GM23338 (cell line): ENCODE data around the gene RIPPLY1. TPM values are rescaled to one million over a fixed set of nuclear protein-coding genes. Genes with fewer than 3 reads are reported as not detected.

ENCODE experiments used
- ATAC-seq: fragments of 200-7000 bp; cut with Tn5 transposase; 3 replicates; pipeline ENCODE4 v1.9.1; 2020
- DNase-seq: peaks from one replicate; pipeline ENCODE4 v3.0.0-alpha.2; 2015; ENCODE audit warnings: low spot score
- H2AFZ ChIP-seq: fragments of 200-600 bp; sonication (generic); 2 replicates; pipeline ENCODE4 v1.8.0; 2016; ENCODE audit warnings: antibody characterized with exemption, mild to moderate bottlenecking, moderate library complexity
- H3F3A ChIP-seq: fragments of 200-600 bp; sonication (generic); replicated peaks from 2 replicates; pipeline ENCODE4 v1.8.0; 2017; ENCODE audit warnings: antibody characterized with exemption, mixed run types, low read depth
- H3K27ac ChIP-seq: fragments of 200-600 bp; sonication (generic); 2 replicates; pipeline ENCODE4 v1.6.1; 2016; ENCODE audit warnings: low read depth
- H3K27me3 ChIP-seq: fragments of 200-600 bp; sonication (generic); 2 replicates; pipeline ENCODE4 v1.8.0; 2016; ENCODE audit warnings: mild to moderate bottlenecking, mixed run types, moderate library complexity; ENCODE audit not compliant: insufficient read depth
- H3K36me3 ChIP-seq: fragments of 200-600 bp; sonication (generic); 2 replicates; pipeline ENCODE4 v1.8.0; 2016; ENCODE audit warnings: mild to moderate bottlenecking; ENCODE audit not compliant: insufficient read depth
- H3K4me1 ChIP-seq: fragments of 200-600 bp; sonication (generic); 2 replicates; pipeline ENCODE4 v1.8.0; 2016; ENCODE audit warnings: mild to moderate bottlenecking, moderate library complexity; ENCODE audit not compliant: insufficient read depth
- H3K4me2 ChIP-seq: fragments of 200-600 bp; sonication (generic); 2 replicates; pipeline ENCODE4 v1.7.1; 2017; ENCODE audit warnings: mixed run types
- H3K4me3 ChIP-seq: fragments of 200-600 bp; sonication (generic); 2 replicates; pipeline ENCODE4 v1.6.1; 2016; ENCODE audit warnings: mixed run types
- H3K79me2 ChIP-seq: fragments of 200-600 bp; sonication (generic); replicated peaks from 2 replicates; pipeline ENCODE4 v1.8.0; 2017; ENCODE audit warnings: mild to moderate bottlenecking; ENCODE audit not compliant: insufficient read depth
- H3K9me2 ChIP-seq: fragments of 200-600 bp; sonication (generic); 2 replicates; pipeline ENCODE4 v1.8.0; 2017; ENCODE audit not compliant: insufficient read depth
- H4K20me1 ChIP-seq: fragments of 200-600 bp; sonication (generic); replicated peaks from 2 replicates; pipeline ENCODE4 v1.8.0; 2017; ENCODE audit warnings: mild to moderate bottlenecking; ENCODE audit not compliant: insufficient read depth
- H3K27ac Mint-ChIP-seq: 2 replicates; pipeline ENCODE4 v1.8.0; 2020; ENCODE audit warnings: inconsistent platforms, mild to moderate bottlenecking, moderate library complexity, mixed read lengths
- H3K27me3 Mint-ChIP-seq: 3 replicates; pipeline ENCODE4 v1.8.0; 2022; ENCODE audit warnings: low read depth, mild to moderate bottlenecking, moderate library complexity, mixed read lengths, inconsistent platforms; ENCODE audit not compliant: insufficient read depth, poor library complexity
- H3K36me3 Mint-ChIP-seq: 3 replicates; pipeline ENCODE4 v1.8.0; 2021; ENCODE audit warnings: low read depth, mild to moderate bottlenecking, inconsistent platforms, moderate library complexity, mixed read lengths
- H3K4me1 Mint-ChIP-seq: 3 replicates; pipeline ENCODE4 v1.8.0; 2020; ENCODE audit warnings: mild to moderate bottlenecking, inconsistent platforms, mixed read lengths
- H3K4me3 Mint-ChIP-seq: 3 replicates; pipeline ENCODE4 v1.8.0; 2021; ENCODE audit warnings: moderate library complexity, mild to moderate bottlenecking, inconsistent platforms, mixed read lengths
- H3K9me3 Mint-ChIP-seq: 3 replicates; pipeline ENCODE4 v1.8.0; 2020; ENCODE audit warnings: moderate library complexity, mild to moderate bottlenecking, inconsistent platforms, mixed read lengths
- CREB1 ChIP-seq: fragments of 250-450 bp; sonication (Bioruptor Pico); IDR thresholded peaks from 2 replicates; pipeline ENCODE4 v1.5.0; 2020; ENCODE audit warnings: low read depth, mild to moderate bottlenecking, moderate library complexity
- EZH2 ChIP-seq: fragments of 200-600 bp; sonication (generic); IDR thresholded peaks from one replicate; pipeline ENCODE4 v1.8.0; 2017; ENCODE audit warnings: antibody characterized with exemption, mild to moderate bottlenecking, low read depth; ENCODE audit not compliant: unreplicated experiment
- EZH2phosphoT487 ChIP-seq: fragments of 200-600 bp; sonication (generic); IDR thresholded peaks from one replicate; pipeline ENCODE4 v1.8.1; 2018; ENCODE audit warnings: antibody characterized with exemption; ENCODE audit not compliant: unreplicated experiment
- NANOG ChIP-seq: IDR thresholded peaks from 2 replicates; pipeline ENCODE4 v1.6.1; 2016; ENCODE audit warnings: antibody characterized with exemption, borderline replicate concordance
- POLR2AphosphoS5 ChIP-seq: IDR thresholded peaks from 2 replicates; pipeline ENCODE4 v1.6.1; 2016; ENCODE audit warnings: antibody characterized with exemption, low read depth
- STAT1 ChIP-seq: IDR thresholded peaks from one replicate; pipeline ENCODE4 v1.6.1; 2016; ENCODE audit warnings: antibody characterized with exemption; ENCODE audit not compliant: unreplicated experiment
- ZNF114 ChIP-seq: fragments of 250-450 bp; sonication (Bioruptor Pico); IDR thresholded peaks from 2 replicates; pipeline ENCODE4 v1.5.0; 2020; ENCODE audit warnings: mild to moderate bottlenecking, moderate library complexity
- polyA plus RNA-seq: library from polyadenylated mRNA; unstranded; fragments of >200 nt; fragmentation: Nextera tagmentation; extraction: Ambion mirVana; gene quantifications from 2 replicates; pipeline ENCODE4 v1.2.1, GENCODE V29; 2016
- total RNA-seq: library from RNA; depleted of rRNA; stranded (reverse); fragments of >200 nt; shearing (Covaris generic); gene quantifications from 2 replicates; pipeline ENCODE4 v1.2.3, GENCODE V29; 2014
- TF ChIP-seq, protein P1 (sequence below): IDR thresholded peaks from 2 replicates; pipeline ENCODE4 v1.6.1; 2016; ENCODE audit warnings: antibody characterized with exemption
- TF ChIP-seq, protein P2 (sequence below): IDR thresholded peaks from one replicate; pipeline ENCODE4 v1.6.1; 2018; ENCODE audit warnings: antibody characterized with exemption; ENCODE audit not compliant: unreplicated experiment

RIPPLY1 gene
- total and polyA plus RNA-seq, 2 experiments from 2014 or later: not detected

DNA sequence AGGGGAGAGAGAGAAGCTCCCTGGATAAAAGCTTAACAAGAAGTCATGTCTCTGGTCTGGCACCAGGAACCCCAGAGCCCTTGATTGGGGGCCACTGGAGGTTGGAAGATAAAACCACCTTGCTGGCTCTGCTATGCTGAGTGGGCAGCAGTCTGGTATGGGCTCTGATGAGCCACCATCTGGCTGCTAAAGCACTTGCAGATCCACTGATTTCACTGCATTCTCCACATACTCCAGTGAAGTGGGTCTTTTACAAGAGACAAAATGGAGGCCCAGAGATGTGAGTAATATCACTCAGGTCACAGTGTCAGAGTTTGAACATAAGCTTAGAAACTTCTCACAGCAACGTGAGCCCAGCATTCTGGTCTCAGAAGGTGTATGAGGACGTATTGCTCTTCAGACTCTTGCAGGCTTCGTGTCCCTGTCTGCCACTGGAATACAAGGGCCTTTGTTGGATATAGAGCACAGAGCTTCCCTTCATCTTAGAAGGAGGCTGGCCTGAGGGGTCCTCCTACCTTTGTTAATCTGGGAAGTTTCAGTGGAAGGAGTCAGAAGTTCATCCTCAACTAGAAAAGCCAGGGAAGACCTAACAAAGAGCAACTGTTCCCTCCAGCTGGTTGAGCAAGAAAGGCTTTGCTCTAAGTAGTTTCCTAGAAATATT lies 28.8 kb upstream of the RIPPLY1 start:
- Histone ChIP-seq H3K79me2 (no peaks in the 10 kb centered on the region), H3K27me3 (no peaks in the 10 kb centered on the region), H3K4me3 (no peak overlapping the region), H3K9me2 (no peaks in the 10 kb centered on the region), H3K4me1 (no peaks in the 10 kb centered on the region), H3K4me2 (no peak overlapping the region), H3F3A (no peaks in the 10 kb centered on the region), H3K36me3 (no peaks in the 10 kb centered on the region), H4K20me1 (no peaks in the 10 kb centered on the region), H2AFZ (no peak overlapping the region), H3K27ac (no peak overlapping the region)
- TF ChIP-seq, protein P1, sequence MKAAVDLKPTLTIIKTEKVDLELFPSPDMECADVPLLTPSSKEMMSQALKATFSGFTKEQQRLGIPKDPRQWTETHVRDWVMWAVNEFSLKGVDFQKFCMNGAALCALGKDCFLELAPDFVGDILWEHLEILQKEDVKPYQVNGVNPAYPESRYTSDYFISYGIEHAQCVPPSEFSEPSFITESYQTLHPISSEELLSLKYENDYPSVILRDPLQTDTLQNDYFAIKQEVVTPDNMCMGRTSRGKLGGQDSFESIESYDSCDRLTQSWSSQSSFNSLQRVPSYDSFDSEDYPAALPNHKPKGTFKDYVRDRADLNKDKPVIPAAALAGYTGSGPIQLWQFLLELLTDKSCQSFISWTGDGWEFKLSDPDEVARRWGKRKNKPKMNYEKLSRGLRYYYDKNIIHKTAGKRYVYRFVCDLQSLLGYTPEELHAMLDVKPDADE: no peak
- TF ChIP-seq STAT1 (no peak), EZH2 (no peak)
- no peak for DNase-seq
- H3K27me3 Mint-ChIP-seq: no peaks in the 10 kb centered on the region
- H3K27ac Mint-ChIP-seq: no peak overlapping the region
- H3K9me3 Mint-ChIP-seq: no peaks in the 10 kb centered on the region
- no peaks in the 10 kb centered on the region for H3K36me3 Mint-ChIP-seq
- no peaks in the 10 kb centered on the region for H3K4me1 Mint-ChIP-seq
- no peak for ATAC-seq
- no peak overlapping the region for H3K4me3 Mint-ChIP-seq

DNA sequence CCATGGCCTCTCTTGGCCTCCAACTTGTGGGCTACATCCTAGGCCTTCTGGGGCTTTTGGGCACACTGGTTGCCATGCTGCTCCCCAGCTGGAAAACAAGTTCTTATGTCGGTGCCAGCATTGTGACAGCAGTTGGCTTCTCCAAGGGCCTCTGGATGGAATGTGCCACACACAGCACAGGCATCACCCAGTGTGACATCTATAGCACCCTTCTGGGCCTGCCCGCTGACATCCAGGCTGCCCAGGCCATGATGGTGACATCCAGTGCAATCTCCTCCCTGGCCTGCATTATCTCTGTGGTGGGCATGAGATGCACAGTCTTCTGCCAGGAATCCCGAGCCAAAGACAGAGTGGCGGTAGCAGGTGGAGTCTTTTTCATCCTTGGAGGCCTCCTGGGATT lies 25.1 kb upstream of the RIPPLY1 start:
- no peaks in the 10 kb centered on the region for H4K20me1 ChIP-seq
- H3K36me3 ChIP-seq: no peaks in the 10 kb centered on the region
- ATAC-seq (no peak), DNase-seq (no peak)
- H3K27me3 ChIP-seq: no peaks in the 10 kb centered on the region
- no peaks in the 10 kb centered on the region for H3K36me3 Mint-ChIP-seq
- no peak overlapping the region for H3K4me3 ChIP-seq
- H3K4me1 ChIP-seq: no peaks in the 10 kb centered on the region
- no peak overlapping the region for H3K4me2 ChIP-seq
- no peaks in the 10 kb centered on the region for H3K4me1 Mint-ChIP-seq
- H3K9me2 ChIP-seq: no peaks in the 10 kb centered on the region
- no peaks in the 10 kb centered on the region for H3F3A ChIP-seq
- H3K27ac ChIP-seq: no peak overlapping the region
- no peak overlapping the region for H3K27ac Mint-ChIP-seq
- H2AFZ ChIP-seq: no peak overlapping the region
- no peaks in the 10 kb centered on the region for H3K79me2 ChIP-seq
- H3K9me3 Mint-ChIP-seq: no peaks in the 10 kb centered on the region
- H3K27me3 Mint-ChIP-seq: no peaks in the 10 kb centered on the region
- no peak overlapping the region for H3K4me3 Mint-ChIP-seq
- TF ChIP-seq, protein P2, sequence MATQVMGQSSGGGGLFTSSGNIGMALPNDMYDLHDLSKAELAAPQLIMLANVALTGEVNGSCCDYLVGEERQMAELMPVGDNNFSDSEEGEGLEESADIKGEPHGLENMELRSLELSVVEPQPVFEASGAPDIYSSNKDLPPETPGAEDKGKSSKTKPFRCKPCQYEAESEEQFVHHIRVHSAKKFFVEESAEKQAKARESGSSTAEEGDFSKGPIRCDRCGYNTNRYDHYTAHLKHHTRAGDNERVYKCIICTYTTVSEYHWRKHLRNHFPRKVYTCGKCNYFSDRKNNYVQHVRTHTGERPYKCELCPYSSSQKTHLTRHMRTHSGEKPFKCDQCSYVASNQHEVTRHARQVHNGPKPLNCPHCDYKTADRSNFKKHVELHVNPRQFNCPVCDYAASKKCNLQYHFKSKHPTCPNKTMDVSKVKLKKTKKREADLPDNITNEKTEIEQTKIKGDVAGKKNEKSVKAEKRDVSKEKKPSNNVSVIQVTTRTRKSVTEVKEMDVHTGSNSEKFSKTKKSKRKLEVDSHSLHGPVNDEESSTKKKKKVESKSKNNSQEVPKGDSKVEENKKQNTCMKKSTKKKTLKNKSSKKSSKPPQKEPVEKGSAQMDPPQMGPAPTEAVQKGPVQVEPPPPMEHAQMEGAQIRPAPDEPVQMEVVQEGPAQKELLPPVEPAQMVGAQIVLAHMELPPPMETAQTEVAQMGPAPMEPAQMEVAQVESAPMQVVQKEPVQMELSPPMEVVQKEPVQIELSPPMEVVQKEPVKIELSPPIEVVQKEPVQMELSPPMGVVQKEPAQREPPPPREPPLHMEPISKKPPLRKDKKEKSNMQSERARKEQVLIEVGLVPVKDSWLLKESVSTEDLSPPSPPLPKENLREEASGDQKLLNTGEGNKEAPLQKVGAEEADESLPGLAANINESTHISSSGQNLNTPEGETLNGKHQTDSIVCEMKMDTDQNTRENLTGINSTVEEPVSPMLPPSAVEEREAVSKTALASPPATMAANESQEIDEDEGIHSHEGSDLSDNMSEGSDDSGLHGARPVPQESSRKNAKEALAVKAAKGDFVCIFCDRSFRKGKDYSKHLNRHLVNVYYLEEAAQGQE: no peak
- TF ChIP-seq POLR2AphosphoS5 (no peak), EZH2phosphoT487 (no peak), EZH2 (no peak), ZNF114 (CRISPR knock-in tag) (no peak), CREB1 (CRISPR knock-in tag) (no peak), NANOG (no peak)
- TF ChIP-seq, protein P1: no peak
